Measurements from ENCODE around the gene MACROD2. TPM values are rescaled to one million over a fixed set of nuclear protein-coding genes. Genes with fewer than 3 reads are reported as not detected.

Gene MACROD2
- polyA plus RNA-seq, 4 donors: 13.0 to 15.9 (median 14.0) TPM

- DNase-seq (ENCODE audit: low read depth in 4 of 4, low spot score in 2 of 4): peak in 3 of 4 donors; percentile 45 to 65 (median 46)
Observed at GRCh38 chr20:14055127-14055742, 59.9 kb downstream of the MACROD2 start.

DNA sequence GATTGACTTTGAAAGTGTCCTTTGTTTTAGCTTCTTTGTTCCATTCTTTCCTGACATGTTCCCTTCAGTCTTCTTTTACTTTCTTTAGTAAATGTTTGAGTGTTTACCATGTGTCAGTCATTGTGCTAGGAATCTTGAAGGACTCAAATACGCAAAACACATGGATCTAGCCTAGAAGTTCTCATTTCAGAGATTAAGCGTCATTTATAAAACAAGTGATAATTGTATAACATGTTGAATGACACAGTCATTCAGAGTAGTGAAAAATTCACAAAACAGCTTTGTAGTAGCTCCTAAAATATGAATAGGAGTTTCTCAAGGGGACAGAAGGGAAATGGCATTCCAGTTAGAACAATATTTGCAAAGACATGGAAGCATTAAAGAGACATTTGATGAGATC is 66.9 kb downstream of the MACROD2 start:
- DNase-seq (ENCODE audit: low read depth in 4 of 4, low spot score in 2 of 4): no peak

DNA sequence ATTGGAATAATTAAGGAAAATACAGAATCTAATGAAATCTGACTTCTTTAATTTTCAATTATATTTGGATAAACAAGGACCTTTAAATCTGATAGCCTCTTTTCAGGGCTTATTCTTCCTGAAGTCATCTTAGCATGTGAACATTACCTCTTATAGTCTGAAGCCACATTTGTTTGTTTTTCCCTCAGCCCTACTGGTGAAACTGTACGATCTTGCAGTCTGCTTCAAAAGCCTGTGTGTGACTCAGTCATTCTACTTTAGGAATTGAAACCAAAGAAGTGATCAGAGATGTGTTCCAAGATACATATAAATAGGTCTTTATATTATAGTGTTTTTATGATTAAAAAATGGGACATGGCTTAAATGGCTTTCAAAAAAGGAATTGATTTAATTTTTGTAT is 67.5 kb downstream of the MACROD2 start:
- no peak for DNase-seq (ENCODE audit: low read depth in 4 of 4, low spot score in 2 of 4)

- no peak for DNase-seq (ENCODE audit: low read depth in 4 of 4, low spot score in 2 of 4)
Observed at GRCh38 chr20:14064333-14064732, 69.0 kb downstream of the MACROD2 start.

DNA sequence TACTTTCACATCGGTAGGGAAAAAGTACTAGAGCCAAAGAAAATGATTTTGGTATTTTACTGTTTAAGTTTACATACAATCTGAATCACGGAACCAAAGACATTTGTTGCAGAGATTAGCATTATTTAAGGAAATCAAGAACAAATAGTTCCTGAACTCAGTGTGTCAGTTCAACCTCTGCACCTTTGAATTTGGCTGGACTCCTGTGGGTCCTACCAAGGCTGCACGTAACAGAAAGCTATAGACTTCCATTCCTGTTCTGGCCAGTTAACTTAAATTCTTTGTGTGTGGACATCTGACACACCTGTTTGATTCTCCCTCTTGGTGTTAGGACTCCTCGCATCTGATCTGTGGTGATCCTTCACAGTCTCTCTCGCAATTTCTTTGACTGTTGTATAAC is 69.6 kb downstream of the MACROD2 start:
- DNase-seq (ENCODE audit: low read depth in 4 of 4, low spot score in 2 of 4): no peak

DNA sequence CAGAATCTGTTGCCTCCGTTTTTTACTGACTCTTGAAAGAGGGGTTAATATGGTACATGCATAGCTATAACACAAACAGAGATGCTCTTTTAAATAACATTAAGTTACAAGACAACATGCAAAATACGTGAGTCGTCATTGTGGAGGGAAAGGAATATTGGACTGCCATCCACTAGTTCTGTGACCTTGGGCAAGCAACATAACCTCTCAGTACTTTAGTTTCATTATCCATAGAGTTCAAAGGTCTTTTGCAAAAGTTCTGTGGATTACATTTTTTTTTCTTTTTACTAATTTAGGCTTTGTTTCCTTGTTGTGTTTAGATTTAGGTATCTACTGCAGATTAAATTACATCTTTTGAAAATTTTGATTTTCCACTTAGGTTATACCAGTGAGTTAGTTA is 70.5 kb downstream of the MACROD2 start:
- DNase-seq (ENCODE audit: low read depth in 4 of 4, low spot score in 2 of 4): no peak

DNA sequence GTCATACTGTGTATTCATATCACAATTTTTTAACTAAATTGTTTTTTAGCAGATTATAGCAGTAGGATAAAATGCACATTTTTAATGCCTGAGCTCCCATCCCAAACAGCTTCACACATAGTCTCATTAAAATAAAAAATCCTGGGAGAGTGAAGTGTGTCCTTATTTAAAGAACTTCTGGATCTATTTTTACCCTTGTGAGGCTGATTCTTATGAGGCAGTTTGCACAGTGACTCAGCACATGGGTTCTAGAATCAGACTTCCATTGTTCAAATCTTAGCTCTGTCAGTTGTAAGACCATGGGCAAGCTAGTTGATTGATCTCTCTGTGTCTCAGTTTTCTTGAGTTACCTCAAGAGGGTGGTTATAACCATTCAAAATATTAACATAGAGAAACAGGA is 72.3 kb downstream of the MACROD2 start:
- DNase-seq (ENCODE audit: low read depth in 4 of 4, low spot score in 2 of 4): no peak

GRCh38 chr20:14069796-14070195 is 74.5 kb downstream of the MACROD2 start:
- DNase-seq (ENCODE audit: low read depth in 4 of 4, low spot score in 2 of 4): no peak

DNA sequence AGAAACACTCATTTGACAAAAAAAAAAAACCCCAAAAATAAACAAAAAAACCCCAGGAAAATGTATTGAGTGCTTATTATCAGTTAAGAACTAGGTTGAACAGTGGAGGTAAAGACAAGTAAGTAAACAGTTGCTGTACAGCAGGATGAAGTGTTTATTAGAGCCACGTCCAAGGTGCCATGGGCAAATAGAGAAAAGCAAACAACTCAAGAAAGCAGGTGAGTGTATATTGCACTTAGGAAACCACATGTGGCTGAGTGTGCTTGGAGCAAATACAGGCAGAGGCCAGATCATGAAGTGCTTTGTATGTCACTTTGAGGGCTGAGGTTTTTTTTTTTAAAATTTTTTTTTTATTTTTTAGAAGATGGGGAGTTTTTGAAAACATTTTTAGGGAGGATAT is 98.3 kb downstream of the MACROD2 start:
- no peak for DNase-seq (ENCODE audit: low read depth in 4 of 4, low spot score in 2 of 4)

- DNase-seq (ENCODE audit: low read depth in 4 of 4, low spot score in 2 of 4): no peak
Observed at GRCh38 chr20:14098261-14098660, 102.9 kb downstream of the MACROD2 start.

DNA sequence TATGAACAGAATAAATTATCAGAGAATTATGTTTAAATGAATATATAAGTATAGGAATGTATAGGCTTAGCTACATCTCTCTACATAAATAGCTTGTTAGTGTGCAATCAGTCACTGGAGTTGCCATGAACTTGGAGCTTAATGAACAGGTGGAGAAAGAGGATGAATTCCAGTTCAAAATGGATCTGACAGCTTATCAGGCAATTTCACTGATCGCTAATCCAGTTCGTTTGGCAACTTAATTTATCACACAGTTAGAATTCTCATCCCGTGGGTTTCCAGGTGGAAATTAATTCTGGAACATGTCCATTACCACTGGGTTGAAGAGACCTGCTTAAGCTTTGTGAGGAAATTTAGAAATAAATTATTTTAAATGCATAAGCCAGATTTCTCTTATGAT is 118.1 kb downstream of the MACROD2 start:
- DNase-seq (ENCODE audit: low read depth in 4 of 4, low spot score in 2 of 4): no peak

- no peak for DNase-seq (ENCODE audit: low read depth in 4 of 4, low spot score in 2 of 4)
Observed at GRCh38 chr20:14114065-14114704, 118.9 kb downstream of the MACROD2 start.

DNA sequence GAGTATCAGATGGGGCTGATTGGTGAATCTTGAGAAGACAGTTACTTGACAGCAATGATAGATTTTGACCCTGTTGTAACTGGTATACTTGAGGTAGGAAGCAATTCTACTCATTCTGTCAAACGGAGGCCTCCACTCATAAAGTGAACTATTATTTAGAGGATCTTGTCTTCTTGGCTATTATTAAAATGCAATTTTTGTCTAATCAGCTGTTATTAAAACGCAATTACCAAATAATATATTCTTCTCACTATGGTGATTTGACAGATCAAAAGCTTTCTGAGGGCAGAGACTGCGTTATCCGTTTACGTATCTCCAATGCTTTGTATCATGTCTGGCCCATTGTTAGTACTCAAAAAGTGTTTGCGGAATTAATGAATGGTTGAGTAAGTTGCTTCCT is 120.7 kb downstream of the MACROD2 start:
- DNase-seq (ENCODE audit: low read depth in 4 of 4, low spot score in 2 of 4): no peak

DNA sequence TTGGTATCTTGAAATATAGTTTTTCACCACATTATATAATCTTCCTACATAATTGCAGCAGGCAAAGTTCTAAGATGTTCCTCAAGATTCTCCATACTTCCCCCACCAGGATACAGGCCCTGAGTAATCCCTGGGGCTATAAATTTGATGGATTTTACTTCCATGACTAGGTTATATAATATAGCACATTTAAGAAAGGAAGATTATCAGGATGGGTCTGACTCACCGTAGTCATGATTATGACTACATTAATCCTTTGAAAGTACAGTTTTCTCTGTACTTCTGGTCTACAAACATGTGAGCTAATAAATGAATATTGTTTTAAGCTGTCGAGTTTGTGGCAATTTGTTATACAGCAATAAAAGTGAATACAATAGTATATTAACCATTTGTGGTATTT is 122.5 kb downstream of the MACROD2 start:
- no peak for DNase-seq (ENCODE audit: low read depth in 4 of 4, low spot score in 2 of 4)

- DNase-seq (ENCODE audit: low read depth in 4 of 4, low spot score in 2 of 4): no peak
Observed at GRCh38 chr20:14126856-14127255, 131.5 kb downstream of the MACROD2 start.

DNA sequence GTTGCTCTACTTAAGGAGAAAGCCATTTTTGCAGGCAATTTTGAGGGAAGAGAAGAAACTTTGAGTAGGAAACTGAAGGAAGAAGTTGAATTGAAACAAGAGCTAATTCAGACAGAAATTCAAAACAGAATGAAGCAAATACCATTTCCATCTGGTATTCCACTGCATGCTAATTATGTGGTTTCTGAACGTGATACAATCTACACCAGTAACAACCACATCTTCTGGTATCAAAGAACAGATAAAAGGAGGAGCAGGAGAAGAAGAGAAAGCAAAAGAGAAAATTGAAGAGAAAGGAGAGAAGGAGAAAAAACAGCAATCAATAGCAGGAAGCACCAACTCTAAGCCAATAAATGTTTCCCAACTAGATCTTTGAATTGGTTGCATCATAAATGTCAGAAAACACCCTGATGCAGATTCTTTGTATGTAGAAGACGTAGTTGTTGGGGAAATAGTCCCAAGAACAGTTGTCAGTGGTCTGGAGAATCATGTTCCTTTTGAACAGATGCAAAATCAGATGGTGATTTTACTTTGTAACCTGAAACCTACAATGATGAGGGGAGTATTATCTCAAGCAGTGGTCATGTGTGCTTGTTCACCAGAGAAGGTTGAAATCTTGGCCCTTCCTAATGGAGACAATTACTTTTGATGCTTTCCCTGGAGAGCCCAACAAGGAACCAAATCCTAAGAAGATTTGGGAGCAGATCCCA is 132.4 kb downstream of the MACROD2 start:
- no peak for DNase-seq (ENCODE audit: low read depth in 4 of 4, low spot score in 2 of 4)

DNA sequence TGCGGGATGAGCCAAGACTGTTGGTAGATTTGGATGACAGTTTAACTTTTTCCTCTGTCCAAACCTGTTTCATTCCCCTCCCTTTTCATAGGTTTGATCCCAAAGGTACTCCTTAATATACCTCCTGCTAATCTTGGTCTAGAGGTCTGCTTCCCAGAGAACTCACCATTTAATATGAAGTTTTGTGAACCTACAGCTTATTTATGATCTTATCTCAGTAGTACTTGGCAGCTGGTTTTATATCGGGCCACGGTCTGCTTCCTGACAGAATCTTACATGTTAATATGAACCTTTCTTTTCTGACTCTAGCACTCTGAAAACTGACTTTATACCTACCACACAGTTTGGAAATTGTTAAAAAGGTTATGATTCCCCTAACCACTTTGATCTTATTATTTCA is 138.7 kb downstream of the MACROD2 start:
- DNase-seq (ENCODE audit: low read depth in 4 of 4, low spot score in 2 of 4): no peak

- peak; percentile 23 to 60 (median 36) for DNase-seq (ENCODE audit: low read depth in 4 of 4, low spot score in 2 of 4)
Observed at GRCh38 chr20:14142171-14142570, 146.9 kb downstream of the MACROD2 start.

GRCh38 chr20:14142964-14143627 is 147.8 kb downstream of the MACROD2 start:
- DNase-seq (ENCODE audit: low read depth in 4 of 4, low spot score in 2 of 4): no peak

- no peak for DNase-seq (ENCODE audit: low read depth in 4 of 4, low spot score in 2 of 4)
Observed at GRCh38 chr20:14148042-14148441, 152.7 kb downstream of the MACROD2 start.

DNA sequence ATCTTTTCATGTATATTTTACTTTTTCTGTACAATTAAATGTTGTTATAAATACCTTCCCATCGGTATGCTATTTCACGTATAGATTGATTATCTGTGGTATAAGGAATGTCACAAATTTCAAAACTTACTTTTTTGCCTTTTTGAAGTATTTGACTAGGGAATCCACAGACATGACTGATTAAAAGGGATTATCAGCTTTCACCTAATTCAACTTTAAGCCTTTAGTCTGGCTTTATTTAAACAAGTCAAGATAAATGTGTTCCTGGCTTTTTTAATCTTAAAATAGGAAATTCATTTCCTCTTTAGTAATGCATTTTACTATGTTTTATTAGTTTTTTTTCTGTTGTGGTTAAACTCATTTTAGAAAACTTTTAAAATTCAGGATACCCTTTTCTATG is 160.0 kb downstream of the MACROD2 start:
- DNase-seq (ENCODE audit: low read depth in 4 of 4, low spot score in 2 of 4): no peak

GRCh38 chr20:14178528-14178927 is 183.2 kb downstream of the MACROD2 start:
- no peak for DNase-seq (ENCODE audit: low read depth in 4 of 4, low spot score in 2 of 4)

Data from left renal cortex interstitium (tissue), 4 donors.